ENCODE measurements around the gene RBBP7.

Gene RBBP7

DNA sequence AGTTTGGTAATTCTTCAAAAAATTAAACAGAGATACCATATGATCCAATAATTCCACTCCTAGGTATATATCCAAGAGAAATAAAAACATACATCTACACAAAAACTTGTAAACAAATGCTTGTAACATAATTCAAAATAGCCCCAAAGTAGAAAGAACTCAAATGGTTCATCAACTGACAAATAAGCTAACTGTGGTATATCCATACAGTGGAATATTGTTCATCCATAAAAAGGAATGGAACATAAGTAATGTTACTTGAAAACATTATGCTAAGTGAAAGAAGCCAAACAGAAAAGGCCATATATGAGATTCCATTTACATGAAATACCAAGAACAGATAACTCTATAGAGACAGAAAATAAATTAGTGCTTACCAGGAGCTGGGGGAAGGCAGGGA is 13.4 kb downstream of the RBBP7 start:
- DNase-seq = no peak

DNA sequence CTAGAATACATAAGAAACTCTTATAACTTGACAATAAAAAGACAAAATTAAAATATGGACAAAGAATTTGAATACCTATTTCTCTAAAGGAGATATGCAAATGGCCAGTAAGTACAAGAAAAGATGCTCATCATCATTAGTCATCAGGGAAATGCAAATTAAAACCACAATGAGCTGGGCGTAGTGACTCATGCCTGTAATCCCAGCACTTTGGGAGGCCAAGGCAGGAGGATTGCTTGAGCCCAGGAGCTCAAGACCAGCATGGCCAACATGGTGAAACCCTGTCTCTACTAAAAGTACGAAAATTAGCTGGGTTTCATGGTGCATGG is 14.1 kb downstream of the RBBP7 start:
- peak; percentile 11 for DNase-seq

GRCh38 chrX:16855363-16856075 is 14.6 kb downstream of the RBBP7 start:
- DNase-seq = no peak

- DNase-seq = no peak
Observed at GRCh38 chrX:16853537-16853936, 16.6 kb downstream of the RBBP7 start.

- DNase-seq = no peak
Observed at GRCh38 chrX:16852617-16853179, 17.5 kb downstream of the RBBP7 start.

DNA sequence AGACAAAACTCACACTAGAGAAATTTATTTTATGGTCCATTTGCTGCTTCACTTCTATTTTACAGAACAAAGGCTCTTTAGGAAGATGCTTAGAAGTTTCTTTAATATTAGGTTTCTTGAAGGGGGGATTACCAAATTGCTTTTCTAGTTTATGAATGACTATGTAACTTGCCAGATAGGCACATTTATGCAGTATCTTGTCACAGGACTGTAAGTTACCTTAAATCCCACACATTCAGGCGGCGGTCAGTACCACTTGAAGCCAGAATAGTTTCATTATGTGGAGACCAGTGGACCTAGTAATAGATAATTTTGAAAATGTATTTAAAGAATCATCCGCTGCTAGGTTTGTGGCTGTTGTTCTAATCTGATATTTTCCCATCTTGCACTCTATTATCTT is 18.3 kb downstream of the RBBP7 start:
- no peak for DNase-seq

DNA sequence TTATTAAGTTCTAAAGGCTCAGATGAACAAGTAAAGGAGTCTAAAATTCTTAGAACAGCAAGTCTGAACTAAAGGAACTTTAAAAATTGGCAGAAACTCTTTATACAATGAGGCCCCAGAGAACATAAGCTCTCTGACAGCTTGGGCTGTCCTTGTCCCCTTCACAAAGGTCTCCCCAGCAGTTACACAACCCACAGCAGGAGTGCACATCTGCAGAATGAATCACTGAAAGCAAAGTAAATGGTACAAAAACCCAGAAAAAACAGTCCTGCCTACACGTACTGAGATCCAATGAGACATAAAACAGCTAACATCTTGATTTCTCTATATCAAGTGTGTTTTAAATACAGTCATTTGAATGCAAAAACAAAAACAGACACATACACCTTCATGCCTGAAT is 18.7 kb downstream of the RBBP7 start:
- DNase-seq = no peak

- DNase-seq = no peak
Observed at GRCh38 chrX:16848541-16848940, 21.6 kb downstream of the RBBP7 start.

GRCh38 chrX:16845686-16846085 is 24.5 kb downstream of the RBBP7 start:
- DNase-seq = no peak

- DNase-seq = no peak
Observed at GRCh38 chrX:16843208-16843909, 26.8 kb downstream of the RBBP7 start.

GRCh38 chrX:16842684-16843083 is 27.5 kb downstream of the RBBP7 start:
- no peak for DNase-seq

GRCh38 chrX:16839852-16840460 is 30.2 kb downstream of the RBBP7 start:
- DNase-seq = no peak

- no peak for DNase-seq
Observed at GRCh38 chrX:16839219-16839851, 30.8 kb downstream of the RBBP7 start.

DNA sequence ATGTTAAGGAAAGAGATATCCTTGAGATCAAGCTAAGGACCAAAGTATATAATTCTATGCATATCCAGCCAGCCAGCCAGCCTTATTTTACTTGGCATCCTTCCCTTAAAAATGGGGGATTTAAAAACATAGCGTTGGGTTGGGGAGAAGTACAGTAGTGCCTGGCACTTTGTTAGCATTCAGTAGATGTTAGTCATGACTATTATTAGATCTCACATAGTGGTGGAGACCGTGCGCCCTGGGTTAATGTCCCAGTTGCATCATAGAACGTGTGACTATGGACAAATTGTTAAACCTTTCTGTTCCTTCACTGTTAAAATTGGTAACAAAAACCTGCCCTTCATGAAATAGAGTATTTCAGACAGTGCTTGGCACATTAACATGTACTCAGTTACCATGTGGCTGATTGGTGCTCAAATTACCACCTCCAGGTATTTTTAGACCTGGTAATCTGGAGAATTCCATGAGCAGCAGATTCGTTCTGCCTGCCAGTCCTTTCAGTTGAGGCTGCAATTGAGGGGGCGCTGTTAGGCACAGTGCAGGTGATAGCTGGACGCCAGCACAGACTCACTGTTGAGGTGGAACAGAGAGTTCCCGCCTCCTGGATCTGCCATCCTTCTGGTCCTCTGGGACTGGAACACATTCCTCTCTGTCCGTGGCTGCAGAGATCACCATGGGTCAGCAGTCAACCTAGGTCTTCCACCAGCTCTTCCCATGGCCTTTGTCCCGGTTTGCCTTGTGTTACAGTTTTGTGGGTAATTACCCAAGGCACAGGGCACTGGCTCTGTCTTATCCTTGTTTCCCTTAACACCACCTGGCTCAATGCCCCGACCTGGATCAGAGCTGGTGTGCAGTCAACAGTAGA is 31.7 kb downstream of the RBBP7 start:
- no peak for DNase-seq

GRCh38 chrX:16836371-16836770 is 33.8 kb downstream of the RBBP7 start:
- no peak for DNase-seq

DNA sequence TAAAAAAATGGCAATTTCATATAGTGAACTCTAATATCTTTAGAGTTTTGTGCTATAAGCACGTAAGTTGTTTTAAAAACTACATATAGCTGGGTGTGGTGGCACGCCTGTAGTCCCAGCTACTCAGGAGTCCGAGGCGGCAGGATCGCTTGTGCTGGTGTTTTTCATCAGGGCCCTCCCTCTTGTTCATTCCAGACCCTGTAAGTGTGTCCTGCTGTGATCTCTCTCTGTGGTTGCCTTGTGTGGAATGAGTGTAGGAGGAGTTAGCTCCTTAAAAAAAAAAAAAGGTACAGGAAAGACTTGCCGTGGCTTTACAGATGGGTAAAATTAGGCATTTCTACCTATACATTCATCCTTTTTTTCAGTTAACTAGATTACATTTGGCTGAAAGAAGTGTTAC is 35.4 kb downstream of the RBBP7 start:
- DNase-seq = no peak

DNA sequence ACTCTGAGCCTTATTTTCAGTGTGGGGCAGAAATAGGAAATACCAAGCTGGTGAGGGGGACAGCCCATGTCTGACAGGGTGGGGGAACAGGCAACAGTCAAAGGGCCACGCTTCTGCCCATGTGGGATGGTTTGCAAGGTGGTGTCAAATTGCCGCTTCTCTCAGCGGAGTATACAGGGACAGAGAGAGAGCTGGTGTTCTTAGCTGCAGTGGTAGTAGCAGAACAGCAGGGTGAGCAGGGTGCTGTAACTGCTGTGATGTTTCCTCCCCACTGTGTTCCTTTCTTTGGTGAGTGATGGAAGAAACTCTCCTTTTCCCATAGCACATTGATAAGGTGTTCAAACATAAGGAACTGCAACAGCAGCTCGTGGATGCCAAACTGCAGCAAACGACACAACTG is 37.9 kb downstream of the RBBP7 start:
- DNase-seq = no peak

DNA sequence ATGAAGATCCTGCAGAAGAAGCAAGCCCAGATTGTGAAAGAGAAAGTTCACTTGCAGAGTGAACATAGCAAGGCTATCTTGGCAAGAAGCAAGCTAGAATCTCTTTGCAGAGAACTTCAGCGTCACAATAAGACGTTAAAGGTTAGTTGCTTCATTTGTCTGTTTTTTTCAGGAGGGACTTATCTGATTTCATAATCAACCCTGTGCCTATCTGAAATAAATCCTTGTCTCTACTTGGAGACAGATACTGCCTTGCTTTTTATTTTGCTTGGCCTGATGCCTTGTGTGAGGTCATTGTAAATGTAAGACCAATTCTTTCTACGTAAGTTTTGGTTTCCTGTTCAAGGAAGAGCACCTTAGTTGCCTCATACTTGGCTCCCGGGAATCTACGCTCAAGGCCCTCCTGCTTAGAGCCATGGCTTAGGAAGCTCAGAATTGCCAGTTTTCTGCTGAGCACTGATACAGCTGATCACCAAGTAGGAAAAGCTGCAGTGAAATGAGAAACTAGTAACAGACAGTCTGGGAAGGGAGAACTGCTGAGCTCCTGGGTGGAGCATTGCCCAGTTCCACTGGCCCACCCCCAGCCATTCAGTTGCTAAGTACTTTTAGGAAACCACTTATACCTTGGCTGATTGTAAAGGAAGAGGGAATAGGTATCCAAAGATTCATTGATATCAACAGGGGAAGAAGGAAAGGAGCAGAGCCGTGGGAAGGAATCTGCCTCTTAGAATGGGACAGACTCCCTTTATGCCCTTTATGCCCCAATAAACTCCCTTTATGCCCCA is 41.8 kb downstream of the RBBP7 start:
- DNase-seq = no peak

DNA sequence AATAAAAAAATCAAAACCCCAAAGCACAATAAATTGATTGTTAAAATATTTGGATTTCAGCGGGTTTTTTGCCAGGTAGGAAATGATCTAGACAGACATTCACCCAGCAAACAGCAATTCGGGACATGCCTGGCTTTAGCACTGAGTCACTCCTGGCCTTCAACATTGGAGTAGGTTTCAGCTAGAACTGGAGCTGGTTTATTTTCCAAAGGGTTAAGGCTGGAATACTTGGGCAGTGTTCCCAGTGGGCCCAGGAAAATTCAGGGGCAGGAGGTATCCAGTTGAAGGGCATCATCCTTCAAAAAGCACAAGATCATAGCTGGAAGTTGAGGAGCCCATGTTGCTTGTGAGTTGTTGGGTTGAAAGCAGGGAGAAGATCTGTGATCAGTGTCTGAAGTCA is 42.9 kb downstream of the RBBP7 start:
- no peak for DNase-seq

- DNase-seq = no peak
Observed at GRCh38 chrX:16826207-16826606, 44.0 kb downstream of the RBBP7 start.

DNA sequence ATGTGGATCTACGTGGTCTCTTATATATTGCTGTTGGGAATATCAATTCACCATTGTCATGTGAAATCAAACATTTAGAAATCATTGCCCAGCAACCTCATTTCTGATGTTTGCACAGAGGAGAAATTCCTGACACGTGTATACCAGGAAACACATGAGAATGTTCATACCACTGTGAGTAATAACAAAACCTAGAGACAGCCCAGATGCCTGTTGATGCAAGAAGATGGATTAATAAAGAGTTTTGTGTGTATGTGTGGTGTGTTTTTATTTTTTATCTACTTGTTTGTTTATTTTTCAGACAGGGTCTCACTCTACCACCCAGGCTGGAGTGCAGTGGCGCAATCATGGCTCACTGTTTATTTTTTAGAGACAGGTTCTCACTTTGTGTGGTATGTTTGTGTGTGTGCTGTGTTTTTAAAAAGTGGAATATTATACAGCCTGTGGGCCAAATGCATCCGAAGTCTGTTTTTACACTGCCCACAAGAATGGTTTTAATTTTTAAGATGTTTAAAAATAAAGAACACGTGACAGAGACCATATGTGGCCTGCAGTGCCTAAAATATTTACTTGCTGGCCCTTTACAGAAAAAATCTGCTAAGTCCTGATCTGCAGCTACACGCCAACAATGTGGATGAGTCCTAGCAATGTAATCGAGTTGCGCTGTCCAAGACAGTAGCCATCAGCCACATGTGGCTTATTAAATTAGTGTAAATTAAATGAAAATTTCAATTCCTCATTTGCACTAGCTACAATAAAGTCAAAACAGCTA is 44.7 kb downstream of the RBBP7 start:
- DNase-seq = no peak

All from CD4-positive, alpha-beta T cell treated with Interleukin-6 for 4 hours (primary cell).